HG03565 (cell line): ENCODE results near the gene MYO1A.
"Not testable (repeated sequence)": the region's sequence is repeated elsewhere in the genome, so short reads cannot be mapped to it uniquely, and the experiment has no call there.

Source experiments
- ATAC-seq: cut with Tn5 transposase; IDR thresholded peaks from one replicate; pipeline ENCODE4 v1.9.1; 2021; ENCODE audit warnings: mild to moderate bottlenecking, moderate library complexity; ENCODE audit not compliant: unreplicated experiment

MYO1A gene

GRCh38 chr12:56996793-56997545, 53.0 kb downstream of the MYO1A start:
- ATAC-seq = no peak

- no peak for ATAC-seq
Measured at GRCh38 chr12:56995930-56996496, 53.9 kb downstream of the MYO1A start.

GRCh38 chr12:56995201-56995929, 54.6 kb downstream of the MYO1A start:
- no peak for ATAC-seq

DNA sequence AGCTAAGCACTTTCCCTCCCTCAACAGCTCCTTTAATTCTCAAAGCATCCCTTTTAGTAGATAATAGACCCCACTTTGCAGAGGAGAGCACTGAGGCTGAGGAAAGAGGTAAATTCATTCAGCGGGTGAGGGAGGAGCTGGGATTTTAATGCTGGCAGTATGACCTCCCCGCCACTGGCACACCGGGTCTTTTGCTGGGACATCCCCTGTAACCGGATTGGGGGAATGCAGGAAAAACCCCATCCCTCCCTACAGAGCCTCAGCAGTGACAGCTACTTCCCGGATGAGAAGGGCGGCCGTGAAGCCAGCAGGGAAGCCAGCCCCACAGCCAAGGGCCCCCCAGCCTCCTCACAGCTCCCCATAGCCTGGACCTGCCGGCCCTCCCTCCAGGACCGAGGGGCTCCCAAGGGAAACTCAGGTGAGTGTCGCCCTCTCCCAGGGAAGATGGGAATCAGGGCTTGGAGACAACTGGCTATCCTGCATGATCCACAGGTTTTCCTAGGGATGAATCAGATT, 55.6 kb downstream of the MYO1A start:
- ATAC-seq = no peak

- no peak for ATAC-seq
Measured at GRCh38 chr12:56993346-56993745, 56.6 kb downstream of the MYO1A start.

- no peak for ATAC-seq
Measured at GRCh38 chr12:56991319-56992246, 58.3 kb downstream of the MYO1A start.

DNA sequence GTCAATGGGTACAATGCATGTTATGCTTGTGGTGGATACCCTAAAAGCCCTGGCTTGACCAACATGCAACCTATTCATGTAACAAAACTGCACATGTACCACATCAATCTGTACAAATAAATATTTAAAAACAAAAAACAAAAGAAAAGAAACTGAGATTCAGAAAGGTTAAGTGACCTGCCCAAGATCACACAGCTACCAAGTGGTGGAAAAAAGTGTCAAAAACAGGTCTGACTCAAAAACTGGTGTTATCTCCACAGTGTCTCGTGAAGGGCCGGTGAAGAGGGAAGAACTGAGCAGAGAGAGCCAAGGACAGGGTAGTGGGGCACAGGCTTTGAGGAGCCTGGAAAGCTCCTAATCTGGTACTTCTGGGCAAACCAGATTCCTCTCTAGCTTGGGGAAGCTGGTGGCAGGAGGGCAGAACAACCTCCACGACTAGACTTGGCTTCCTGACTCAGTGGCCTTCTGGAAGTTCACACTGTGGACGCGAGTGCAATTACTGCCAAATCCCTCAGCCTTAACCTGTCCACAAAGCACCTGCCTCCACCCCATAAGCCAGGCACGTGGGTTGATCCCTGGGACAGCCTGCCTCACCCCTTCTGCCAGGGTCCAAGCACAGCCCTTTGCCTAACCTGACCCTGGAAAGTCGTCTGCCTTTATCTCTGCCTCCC, 59.1 kb downstream of the MYO1A start:
- no peak for ATAC-seq

DNA sequence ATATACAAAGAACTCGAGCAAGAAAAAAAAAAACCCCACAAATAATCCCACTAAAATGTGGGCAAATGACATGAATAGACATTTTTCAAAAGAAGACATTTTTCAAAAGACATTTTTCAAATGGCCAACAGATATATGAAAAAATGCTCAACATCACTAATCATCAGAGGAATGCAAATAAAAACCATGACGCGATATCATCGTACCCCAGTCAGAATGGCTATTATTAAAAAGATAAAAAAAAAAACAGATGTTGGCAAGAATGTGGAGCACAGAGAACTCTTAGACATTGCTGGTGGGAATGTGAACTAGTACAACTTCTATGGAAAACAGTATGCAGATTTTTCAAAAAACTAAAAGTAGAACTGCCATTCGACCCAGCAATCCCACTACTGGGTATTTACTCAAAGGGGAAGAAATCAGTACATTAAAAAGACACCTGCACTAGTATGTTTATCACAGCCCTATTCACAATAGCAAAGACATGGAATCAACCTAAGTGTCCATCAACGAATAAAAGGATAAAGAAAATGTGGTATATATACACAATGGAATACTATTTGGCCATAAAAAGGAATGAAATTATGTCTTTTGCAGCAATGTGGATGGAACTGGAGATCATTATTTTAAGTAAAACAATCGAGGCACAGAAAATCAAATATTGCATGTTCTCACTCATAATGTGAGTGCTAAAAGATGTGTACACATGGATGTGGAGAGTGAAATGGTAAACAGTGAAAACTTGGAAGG, 59.9 kb downstream of the MYO1A start:
- no peak for ATAC-seq

- ATAC-seq = no peak
Measured at GRCh38 chr12:56988207-56988739, 61.7 kb downstream of the MYO1A start.

- ATAC-seq = no peak
Measured at GRCh38 chr12:56987551-56988053, 62.3 kb downstream of the MYO1A start.

GRCh38 chr12:56987011-56987410, 62.9 kb downstream of the MYO1A start:
- no peak for ATAC-seq

- ATAC-seq = not testable (repeated sequence)
Measured at GRCh38 chr12:56985714-56986113, 64.2 kb downstream of the MYO1A start.

DNA sequence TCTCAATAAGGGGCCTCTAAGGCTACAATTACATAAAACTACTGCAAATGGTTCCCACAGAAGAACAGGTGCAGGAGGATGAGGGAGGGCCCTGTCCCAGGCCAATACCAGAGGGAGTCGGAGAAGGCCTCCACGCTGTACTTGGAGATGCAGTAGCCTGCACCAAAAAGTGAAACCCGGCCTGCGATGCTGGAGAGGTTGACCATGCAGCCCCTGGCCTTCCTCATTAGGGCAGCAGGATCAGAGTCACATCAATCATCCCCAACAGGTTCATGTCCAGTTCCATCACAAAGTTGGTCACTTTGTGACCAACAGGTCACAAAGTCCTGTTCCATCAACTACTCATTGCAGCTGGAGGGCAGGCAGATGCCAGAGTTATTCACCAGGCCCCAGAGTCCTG, 66.5 kb downstream of the MYO1A start:
- no peak for ATAC-seq

DNA sequence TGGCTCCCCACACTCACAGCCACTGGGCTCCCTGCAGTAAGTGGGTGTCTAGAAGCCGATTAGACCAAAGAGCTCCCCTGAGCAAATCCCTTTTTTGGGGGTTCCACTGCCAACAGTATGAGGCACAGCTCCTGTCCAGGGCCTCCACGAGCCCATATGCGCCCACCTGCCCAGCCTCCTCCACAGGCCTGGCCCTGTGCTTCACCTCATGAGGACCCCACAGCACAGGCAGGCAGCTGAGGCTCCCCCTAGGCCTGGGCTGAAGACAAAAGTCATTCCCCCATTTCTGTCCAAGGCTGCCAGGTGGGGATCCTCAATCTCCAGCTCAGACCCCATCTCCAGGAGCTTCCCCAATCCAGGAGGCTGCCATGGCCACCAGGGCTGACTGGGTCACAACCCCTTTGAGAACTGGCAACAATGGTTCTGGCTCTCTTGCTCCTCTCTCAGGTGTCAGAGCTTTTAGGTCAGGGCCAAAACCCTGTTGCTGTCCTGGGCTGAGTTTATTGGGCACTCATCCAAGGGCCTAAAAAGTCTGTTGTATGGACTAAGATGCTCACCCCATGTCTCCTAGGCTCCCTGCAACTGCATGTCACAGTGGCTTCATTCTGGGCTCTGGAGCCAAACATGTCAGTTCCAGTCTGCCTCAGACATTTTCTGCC, 67.2 kb downstream of the MYO1A start:
- ATAC-seq = not testable (repeated sequence)

DNA sequence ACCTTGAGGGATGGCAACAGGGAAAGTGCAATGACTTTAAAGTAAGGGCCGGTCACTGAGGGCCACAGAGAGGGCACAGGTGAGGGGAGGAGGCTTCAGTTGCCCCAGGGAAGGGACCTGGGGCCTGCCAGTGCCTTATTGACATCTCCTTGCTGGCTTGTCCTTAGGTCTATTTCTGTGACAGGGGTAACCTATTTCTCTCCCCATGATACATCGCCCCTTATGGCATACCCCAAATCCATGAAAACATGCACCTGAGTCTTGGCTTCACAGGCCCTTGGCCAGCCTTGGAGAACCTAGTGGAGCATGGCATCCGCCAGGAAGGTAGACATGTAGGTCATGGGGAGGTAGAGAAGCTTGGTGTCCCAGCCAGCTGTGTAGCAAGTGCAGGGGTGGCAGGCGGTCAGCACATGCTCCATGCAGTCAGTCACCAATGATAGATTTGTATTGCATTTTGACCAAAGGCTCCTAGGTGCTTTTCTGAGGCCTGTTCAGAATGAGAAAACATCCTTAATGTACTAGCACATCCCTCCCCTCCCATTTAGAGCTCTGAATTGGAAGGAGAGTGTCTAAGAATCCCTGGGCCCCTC, 68.9 kb downstream of the MYO1A start:
- ATAC-seq = no peak

DNA sequence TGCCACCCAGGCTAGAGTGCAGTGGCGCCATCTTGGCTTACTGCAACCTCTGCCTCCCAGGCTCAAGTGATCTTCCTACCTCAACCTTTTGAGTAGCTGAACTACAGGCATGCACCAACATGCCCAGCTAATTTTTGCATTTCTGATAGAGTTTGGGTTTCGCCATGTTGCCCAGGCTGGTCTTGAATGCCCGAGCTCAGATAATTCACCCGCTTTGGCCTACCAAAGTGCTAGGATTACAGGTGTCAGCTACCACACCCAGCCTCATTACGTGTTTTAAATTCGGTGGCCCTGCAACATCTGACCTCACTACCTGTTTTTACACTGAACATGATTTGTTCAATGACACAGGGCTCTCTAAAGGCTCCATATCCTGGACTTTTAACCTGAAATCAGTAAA, 69.7 kb downstream of the MYO1A start:
- no peak for ATAC-seq

DNA sequence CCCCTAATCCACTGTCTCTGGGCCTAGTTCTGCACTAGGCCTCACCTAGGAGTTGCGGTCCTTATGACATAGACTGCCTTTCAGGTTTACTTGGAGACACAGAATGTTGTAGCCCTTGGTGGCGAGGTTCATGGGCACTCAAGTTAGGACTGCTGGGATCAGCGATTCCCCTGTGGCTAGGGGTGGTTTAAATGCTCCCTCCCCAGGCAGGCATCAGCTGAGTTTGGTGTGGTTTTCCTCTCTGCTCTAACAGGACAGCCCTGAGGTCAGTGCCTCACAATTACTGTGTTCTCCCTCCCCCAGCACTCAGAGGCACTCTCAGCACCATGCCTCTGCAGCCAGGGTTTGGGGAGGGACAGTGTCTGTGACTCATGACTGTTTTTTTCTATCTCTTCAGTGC, 70.3 kb downstream of the MYO1A start:
- ATAC-seq = no peak
